Amniotic stem cell (primary cell): Measurements from ENCODE around the gene APOB.
A peak's percentile ranks its signal among the peaks of the same experiment; 100 is the strongest.

Experiments
- DNase-seq: peaks from one replicate; lab custom pipeline; 2025; lab: John Stamatoyannopoulos, UW

Gene APOB

GRCh38 chr2:21046506-21046905 is 2.6 kb upstream of the APOB start:
- no peak for DNase-seq

DNA sequence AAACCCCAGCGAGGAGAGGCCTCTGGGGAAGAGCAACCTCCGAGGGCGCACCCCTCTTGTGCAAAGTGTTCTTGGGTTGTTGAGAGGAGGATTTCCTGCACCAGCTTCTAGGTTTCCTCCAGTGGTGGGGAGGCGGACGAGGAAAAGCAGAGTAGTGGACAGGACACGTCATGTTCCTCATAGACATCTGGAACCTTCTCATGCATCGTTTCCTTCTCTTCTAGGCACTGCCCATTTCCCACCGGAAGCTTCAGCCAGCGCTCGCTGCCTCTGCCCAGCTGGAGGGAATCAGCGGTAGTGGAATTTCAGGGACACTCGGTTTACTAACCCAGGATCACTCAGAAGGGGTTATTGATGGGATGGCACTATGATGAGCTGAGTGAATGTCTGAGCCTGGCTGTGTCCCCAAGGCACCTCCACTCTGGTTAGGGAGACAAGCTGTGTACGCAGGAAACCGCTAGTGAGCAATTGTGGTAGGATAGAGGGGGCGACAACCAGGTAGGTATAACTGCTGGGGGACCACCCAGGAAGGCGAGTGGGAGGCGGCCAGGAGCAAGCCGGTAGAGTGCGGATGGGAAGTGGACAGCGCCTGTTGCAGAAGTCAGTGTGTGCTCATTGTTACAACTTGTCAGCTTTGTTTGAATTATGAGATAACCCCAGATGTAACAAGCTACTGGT is 960 bp upstream of the APOB start:
- DNase-seq, result no peak

DNA sequence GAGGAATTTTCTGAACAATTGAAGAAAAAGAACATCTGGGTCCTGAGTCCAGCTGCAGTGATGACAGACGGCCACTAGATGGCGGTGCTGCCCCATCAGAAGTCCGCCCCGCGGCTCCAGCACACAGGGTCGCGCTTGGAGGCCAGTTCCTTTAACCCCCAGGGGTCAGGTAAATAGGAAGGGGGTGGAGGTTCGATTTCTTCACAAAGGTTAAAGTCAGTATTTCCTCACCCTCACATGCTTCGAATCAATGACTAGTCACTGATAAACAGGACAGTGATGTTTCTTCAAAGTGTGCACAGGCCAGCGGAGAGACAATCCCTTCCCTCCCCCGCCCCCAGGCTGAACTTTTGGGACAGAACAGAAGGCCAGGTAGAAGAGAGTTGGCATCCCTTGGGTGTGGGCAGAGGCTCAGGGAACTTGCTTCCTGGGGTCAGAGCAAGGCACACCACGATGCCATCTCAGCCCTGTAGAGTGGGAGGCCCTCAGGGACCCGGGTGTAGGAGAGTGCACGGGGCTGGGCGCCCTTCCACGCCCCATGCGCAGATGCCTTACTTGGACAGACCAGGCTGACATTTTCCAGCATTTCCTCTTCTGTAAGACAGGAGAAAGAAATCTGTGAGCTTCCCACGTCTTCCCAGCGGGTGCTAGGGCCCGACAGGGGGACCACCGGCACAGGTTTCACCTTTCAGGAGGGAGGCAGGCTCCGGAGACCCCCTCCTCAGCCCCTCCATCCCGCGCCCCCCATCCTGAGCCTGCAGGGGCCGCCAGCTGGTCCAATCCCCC is 722 bp downstream of the APOB start:
- DNase-seq, result peak; percentile 2

- DNase-seq, result no peak
These were observed 1.2 kb downstream of the APOB start for GRCh38 chr2:21042708-21042957.

- no peak for DNase-seq
These were observed 1.7 kb downstream of the APOB start for GRCh38 chr2:21041943-21042707.

GRCh38 chr2:21041462-21041861 is 2.4 kb downstream of the APOB start:
- DNase-seq, result no peak

- DNase-seq, result no peak
These were observed 3.1 kb downstream of the APOB start for GRCh38 chr2:21040468-21041377.

GRCh38 chr2:21039979-21040467 is 3.9 kb downstream of the APOB start:
- DNase-seq, result no peak

DNA sequence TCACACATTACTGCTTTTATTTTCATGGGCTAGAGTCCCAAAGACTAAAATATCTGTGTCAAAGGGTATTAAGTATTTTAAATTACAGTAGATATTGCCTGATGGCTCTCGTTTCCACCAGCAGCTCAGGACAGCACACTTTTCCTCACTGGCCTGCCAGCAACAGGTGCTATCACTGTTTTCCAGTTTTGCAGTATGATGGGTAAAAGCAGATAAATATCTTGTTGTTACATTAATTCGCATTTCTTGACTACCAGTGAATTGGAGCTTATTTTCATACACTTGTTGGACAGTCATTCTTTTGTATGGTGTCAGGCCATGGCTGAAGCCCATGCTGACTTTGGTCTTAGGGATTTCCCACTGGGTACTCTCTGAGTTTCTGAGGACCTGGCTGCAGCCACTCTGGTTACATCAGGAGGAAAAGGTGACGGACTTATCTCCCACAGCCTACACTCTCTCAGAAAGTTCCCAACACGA is 4.8 kb downstream of the APOB start:
- DNase-seq, result no peak

- DNase-seq, result no peak
These were observed 5.3 kb downstream of the APOB start for GRCh38 chr2:21038403-21039073.

DNA sequence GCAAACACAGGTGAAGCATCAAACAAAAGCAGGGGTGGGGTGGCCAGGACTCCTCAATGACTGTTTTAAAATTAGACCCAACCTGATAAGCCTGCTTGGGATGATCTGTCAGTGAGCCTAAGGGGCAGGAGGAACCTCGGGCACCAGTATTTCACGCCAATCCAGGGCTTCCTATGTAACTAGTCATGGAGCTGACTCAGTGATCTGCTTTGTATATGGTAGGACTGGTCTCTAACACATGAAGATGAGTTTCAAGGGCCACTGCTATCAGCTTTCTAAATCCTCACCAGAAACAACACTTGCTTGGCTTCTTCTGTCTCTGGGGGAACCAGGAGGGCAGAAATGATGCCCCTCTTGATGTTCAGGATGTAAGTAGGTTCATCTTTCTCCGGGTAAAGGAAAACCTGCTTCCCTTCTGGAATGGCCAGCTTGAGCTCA is 6.2 kb downstream of the APOB start:
- DNase-seq, result no peak

GRCh38 chr2:21036708-21037670 is 6.9 kb downstream of the APOB start:
- DNase-seq, result no peak

DNA sequence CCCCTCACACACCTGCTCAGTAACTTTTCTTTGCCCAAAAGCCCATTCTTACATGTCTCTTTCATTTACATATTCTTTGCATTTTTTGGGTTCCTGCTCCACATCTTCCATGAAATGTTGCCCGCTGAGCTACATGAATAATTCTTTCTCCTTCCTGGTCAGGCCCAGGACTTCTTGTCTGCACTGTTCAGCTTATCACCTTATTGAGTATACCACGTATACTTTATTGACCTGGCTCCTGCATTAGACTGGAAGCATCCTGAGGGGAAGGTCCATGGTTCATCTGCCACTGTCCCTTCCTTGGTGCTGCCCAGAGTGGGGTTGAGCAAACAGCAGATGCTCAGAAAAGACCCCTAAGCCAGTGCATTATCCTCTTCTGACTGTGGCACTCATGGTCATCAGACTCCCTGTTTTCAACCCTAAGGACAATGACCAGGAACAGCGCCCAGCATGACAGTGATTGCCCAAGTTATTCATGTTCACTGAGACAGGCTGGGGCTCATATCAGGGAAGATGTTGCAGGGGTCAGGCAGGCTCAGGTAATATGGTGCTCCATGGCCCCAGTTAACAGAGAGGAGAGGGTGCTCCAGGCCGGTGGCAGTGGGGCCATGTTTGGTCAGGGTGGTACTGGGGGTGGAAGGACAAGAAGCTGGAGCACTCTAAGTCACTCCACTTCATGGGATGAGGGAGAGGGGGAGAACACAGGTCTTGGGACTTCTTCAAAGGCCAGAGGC is 7.7 kb downstream of the APOB start:
- no peak for DNase-seq

DNA sequence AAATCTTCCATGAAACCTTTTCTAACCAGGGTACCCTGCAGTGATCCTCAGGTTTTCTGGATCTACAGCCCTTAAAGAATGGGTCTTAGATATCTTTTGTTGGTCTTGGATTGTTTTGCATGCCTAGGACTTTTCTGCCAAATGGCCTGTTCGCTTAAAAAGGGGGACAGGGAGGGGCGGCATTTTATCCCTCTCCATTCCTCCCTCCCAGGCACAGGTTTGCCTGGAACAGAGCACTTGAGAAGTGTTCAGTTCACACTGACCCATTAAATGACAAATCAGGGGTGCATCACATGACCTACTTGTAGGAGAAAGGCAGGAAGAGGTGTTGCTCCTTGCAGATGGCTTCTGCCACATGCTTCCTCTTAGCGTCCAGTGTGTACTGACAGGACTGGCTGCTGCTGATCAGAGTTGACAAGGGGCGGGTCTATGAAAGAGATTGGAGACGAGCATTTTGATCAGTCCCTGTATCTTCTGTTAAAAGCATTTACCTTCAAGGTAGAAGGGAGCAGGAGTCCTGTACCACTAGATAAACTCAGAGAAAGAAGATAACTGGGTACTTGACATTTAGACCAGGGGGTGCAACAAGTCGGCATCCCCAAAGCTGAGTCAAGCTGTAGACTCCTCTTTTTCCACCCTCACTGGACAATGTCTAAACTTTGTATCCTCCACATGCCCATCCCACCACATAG is 8.4 kb downstream of the APOB start:
- DNase-seq, result no peak

GRCh38 chr2:21034972-21035279 is 8.9 kb downstream of the APOB start:
- no peak for DNase-seq

DNA sequence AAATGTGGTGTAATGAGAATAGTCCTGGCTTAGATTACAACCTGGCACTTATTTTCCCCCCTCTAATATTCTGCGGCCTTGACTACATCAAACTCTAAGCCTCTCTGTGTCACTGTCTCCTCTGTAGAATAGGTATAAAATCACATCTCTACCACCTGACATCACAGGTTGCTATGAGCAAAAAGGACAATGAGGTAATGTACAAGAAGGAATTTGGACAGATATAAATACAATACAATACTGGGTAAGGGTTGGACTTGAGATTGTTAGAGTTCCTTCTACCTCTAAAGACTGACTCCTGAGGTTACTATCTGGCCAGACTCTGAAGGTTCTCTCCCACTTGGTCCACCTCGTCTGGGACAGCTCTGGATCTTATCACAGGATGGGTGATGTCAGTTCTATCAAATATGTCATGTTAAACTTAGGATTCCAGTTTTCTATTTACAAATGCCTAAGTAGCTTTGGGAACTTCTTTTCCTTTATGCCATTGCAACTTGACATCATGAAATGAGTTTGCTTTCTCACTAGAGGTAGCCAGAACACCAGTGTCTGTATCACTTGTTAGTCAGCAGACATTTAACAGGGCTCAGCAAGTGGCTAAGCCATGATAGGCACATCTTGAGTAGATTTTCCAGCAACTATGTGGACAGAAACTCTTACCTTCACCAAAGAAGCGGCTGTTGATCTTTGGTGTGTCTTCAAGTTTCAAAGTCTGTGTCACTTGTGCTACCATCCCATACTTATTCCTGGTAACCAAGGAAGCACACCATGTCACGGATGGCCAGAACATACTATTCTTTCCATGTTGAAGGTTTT is 9.5 kb downstream of the APOB start:
- DNase-seq, result no peak

DNA sequence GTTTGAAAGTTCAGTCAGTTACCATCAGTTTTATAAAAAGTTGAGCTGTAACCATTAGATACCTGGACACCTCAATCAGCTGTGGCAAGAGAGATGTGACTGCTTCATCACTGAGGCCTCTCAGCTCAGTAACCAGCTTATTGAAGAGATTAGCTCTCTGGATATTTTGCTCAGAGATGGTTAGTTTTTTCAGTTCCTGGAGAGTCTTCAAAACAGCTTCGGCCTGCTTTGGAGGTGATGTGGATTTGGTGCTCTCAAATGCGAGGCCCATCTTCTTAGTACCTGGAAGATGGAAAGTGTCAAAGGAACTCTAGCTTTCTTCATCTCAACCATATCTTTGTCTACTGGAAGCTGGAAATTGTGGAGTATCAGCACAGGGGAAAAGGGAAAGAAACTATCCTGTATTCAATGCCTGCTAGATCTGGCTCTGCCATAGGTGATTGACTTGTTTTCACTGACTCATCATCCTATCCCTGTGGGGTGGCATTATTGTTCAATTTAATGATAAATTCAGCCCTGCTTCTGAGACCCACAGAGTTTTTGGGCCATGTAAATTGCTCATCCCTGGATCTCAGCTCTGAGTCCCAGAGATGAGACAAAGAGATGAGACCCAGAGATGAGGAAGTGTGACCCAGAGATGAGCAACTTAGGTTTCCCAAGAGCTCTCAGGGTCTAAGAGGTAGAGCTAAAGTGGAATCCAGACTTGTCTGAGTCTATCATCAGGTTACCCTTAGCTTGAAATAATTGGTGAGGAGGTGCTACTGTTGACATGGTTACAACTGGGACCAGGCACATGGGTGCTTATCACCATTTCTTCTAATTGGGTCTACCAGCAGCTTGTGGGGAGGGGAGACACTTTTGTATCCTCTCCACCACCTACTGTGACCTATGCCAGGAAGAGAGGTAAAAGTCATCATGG is 10.4 kb downstream of the APOB start:
- DNase-seq, result no peak
